Measurements from ENCODE around the gene NUP214. TPM values are rescaled to one million over a fixed set of nuclear protein-coding genes. Genes with fewer than 3 reads are reported as not detected.

Gene NUP214
- total RNA-seq, 1 donor from 2014 or later = 67.1 TPM

DNA sequence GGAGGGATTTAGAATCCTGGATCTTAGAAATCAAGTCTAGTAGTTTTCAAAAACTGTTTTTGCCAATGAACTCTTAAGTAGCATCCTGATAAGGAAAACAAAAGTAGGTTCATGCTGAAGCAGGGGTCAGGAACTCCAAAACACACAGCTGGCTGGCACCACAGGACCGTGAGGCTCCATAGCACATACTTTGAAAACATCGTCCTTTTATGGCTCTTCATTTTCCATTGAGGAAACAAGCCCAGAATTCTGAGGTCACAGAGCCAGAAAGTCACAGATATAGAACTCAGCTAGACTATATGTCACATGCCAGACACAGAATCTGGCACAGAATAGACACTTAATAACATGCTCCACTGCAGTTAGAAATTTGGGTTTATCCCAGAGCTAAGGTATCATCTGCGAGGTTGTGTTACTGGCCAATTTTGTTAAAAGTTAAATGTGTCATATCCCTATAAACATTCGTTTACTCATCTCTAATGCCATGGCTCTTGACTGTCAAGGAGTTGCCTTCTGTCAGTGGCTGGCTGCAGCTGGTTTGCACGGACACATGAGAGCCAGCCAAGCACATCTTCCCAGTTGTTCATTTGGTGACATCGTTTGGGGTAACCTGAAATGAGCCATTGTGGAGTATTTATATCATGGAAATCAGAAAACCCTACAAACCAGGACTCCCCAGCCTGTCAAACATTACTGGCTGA is 92.1 kb downstream of the NUP214 start:
- no peaks in the 10 kb centered on the region for H3K27me3 Mint-ChIP-seq
- no peaks in the 10 kb centered on the region for H3K4me1 Mint-ChIP-seq (ENCODE audit: unreplicated experiment)
- TF ChIP-seq, protein P1, sequence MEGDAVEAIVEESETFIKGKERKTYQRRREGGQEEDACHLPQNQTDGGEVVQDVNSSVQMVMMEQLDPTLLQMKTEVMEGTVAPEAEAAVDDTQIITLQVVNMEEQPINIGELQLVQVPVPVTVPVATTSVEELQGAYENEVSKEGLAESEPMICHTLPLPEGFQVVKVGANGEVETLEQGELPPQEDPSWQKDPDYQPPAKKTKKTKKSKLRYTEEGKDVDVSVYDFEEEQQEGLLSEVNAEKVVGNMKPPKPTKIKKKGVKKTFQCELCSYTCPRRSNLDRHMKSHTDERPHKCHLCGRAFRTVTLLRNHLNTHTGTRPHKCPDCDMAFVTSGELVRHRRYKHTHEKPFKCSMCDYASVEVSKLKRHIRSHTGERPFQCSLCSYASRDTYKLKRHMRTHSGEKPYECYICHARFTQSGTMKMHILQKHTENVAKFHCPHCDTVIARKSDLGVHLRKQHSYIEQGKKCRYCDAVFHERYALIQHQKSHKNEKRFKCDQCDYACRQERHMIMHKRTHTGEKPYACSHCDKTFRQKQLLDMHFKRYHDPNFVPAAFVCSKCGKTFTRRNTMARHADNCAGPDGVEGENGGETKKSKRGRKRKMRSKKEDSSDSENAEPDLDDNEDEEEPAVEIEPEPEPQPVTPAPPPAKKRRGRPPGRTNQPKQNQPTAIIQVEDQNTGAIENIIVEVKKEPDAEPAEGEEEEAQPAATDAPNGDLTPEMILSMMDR (conservative IDR thresholded peaks at IDR 0.05) = no peak
- no peak for DNase-seq (ENCODE audit: extremely low spot score, unreplicated experiment)
- H3K27ac Mint-ChIP-seq = no peak overlapping the region
- no peak overlapping the region for H3K4me3 Mint-ChIP-seq
- peaks cover 1% of the 10 kb centered on the region for H3K9me3 Mint-ChIP-seq
- H3K36me3 Mint-ChIP-seq = peaks cover 37% of the 10 kb centered on the region

DNA sequence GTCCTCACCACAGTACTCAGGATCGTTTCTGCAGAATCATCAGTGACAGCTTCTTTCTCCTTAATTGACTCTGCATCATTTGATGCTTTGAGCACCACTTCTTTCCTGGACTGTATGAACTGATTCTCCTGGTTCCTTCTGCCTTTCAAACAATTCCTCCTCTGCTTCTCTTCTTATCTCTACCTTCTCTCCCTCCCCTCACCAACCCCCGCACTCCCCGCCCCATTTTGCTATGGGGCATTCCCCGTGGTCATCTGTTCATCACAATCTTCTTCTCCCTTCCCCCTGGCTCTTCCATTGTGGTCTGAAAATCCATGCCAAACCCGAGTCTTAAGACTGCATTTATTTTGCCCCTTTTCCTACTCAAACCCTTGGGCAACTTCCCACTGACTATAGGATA is 93.0 kb downstream of the NUP214 start:
- no peak for DNase-seq (ENCODE audit: extremely low spot score, unreplicated experiment)
- H3K9me3 Mint-ChIP-seq = no peaks in the 10 kb centered on the region
- peak overlapping the region; percentile 11 for H3K27ac Mint-ChIP-seq
- no peak overlapping the region for H3K4me3 Mint-ChIP-seq
- H3K4me1 Mint-ChIP-seq (ENCODE audit: unreplicated experiment) = no peaks in the 10 kb centered on the region
- TF ChIP-seq, protein P1 (conservative IDR thresholded peaks at IDR 0.05) = no peak
- no peaks in the 10 kb centered on the region for H3K27me3 Mint-ChIP-seq
- peaks cover 34% of the 10 kb centered on the region for H3K36me3 Mint-ChIP-seq

DNA sequence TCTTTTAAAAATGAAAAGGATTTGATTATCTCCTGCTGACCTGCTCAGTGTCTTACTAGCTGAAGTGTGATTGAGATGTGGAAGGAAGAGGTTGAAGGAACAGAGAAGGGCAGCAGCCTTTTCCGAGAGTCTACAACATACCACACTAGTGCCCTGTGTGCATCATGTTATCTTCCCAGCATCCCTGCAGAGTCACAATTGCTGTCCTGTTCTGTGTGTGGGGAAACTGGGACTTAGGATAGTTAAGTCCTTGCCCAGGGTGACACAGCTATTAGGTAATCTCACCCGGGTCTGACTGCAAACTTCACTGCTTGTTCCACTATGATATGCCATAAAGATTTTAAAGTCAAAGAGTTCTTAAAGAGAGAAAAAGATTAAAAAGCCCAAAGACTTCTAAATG is 95.1 kb downstream of the NUP214 start:
- no peak overlapping the region for H3K4me3 Mint-ChIP-seq
- H3K9me3 Mint-ChIP-seq = no peaks in the 10 kb centered on the region
- peaks cover 21% of the 10 kb centered on the region for H3K36me3 Mint-ChIP-seq

DNA sequence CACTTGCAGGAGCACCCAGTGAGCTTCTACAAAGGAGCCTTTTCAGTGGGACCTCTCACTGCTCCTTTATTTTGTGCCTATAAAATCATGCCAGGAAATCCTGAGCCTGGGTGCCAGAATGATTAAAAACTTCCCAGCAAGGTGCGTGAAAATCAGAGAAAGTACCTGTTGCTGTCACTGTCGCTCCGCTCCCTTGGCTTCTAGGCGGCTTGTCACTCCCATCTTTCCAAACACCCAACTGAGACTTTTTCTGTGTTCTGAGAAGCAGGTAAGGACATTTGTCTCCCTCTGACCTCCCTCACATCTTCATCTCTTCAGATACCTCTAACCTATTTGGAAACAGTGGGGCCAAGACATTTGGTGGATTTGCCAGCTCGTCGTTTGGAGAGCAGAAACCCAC is 97.1 kb downstream of the NUP214 start:
- H3K27me3 Mint-ChIP-seq = no peaks in the 10 kb centered on the region
- no peak for DNase-seq (ENCODE audit: extremely low spot score, unreplicated experiment)
- H3K27ac Mint-ChIP-seq = no peak overlapping the region
- no peak overlapping the region for H3K4me3 Mint-ChIP-seq
- H3K36me3 Mint-ChIP-seq = peaks cover 18% of the 10 kb centered on the region
- TF ChIP-seq, protein P1 (conservative IDR thresholded peaks at IDR 0.05) = no peak
- peaks cover 4% of the 10 kb centered on the region for H3K4me1 Mint-ChIP-seq (ENCODE audit: unreplicated experiment)
- no peaks in the 10 kb centered on the region for H3K9me3 Mint-ChIP-seq

More for the DNA sequence above, 95.1 kb downstream of the NUP214 start:
- peaks cover under 1% of the 10 kb centered on the region for H3K4me1 Mint-ChIP-seq (ENCODE audit: unreplicated experiment)
- TF ChIP-seq, protein P1 (conservative IDR thresholded peaks at IDR 0.05) = no peak
- H3K27ac Mint-ChIP-seq = no peak overlapping the region
- no peak for DNase-seq (ENCODE audit: extremely low spot score, unreplicated experiment)
- no peaks in the 10 kb centered on the region for H3K27me3 Mint-ChIP-seq

DNA sequence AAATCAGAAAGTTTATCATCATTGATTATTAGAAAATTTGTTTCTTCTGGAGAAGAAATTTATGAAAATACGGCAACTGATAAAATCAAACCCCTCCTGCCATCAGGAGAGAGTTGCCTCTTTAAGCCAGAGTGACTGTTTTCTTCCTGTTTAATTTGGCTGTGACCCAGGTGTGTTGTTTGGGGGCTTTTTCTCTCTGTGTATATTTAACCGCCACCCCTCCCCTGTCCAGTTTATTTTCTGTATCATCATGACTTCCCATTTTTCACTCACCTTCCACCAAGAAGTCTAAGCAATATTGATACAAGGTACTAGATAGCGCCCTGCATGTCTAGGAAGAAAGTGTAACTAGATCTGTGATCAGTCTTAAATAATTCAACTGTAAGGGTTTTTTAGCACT is 100.8 kb downstream of the NUP214 start:
- Mint-ChIP-seq H3K4me1 (ENCODE audit: unreplicated experiment) (peaks cover 4% of the 10 kb centered on the region), H3K27ac (no peak overlapping the region), H3K27me3 (no peaks in the 10 kb centered on the region), H3K9me3 (no peaks in the 10 kb centered on the region), H3K36me3 (peaks cover 10% of the 10 kb centered on the region), H3K4me3 (no peak overlapping the region)
- TF ChIP-seq, protein P1 (conservative IDR thresholded peaks at IDR 0.05) = no peak
- DNase-seq (ENCODE audit: extremely low spot score, unreplicated experiment) = no peak
